GM18519 (cell line): ENCODE results near the gene ZNF438.
"Not testable (repeated sequence)": the region's sequence is repeated elsewhere in the genome, so short reads cannot be mapped to it uniquely, and the experiment has no call there.

Experiments
- ATAC-seq: cut with Tn5 transposase; IDR thresholded peaks from one replicate; pipeline ENCODE4 v1.9.1; 2021; ENCODE audit warnings: mild to moderate bottlenecking, moderate library complexity; ENCODE audit not compliant: unreplicated experiment, low FRiP score

ZNF438 gene

GRCh38 chr10:30901487-30901886, 130.2 kb downstream of the ZNF438 start:
- ATAC-seq = not testable (repeated sequence)

DNA sequence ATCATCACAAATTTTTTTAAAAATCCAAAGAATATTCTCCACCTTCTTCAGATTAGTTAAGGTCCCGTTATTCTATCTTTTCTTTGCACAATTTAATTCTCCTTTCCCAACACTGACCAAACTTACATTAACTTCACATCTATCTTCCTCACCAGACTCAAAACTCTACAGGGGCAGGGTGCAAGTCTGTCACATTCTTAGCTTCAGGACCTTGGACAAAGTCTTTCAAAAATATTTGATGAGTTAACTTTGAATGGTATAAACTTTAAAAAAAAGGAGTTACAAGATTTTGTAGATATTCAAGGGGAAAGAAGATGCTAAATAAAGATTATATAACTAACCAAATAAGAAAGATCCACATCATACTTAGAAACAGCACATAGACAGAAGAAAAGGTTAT, 132.7 kb downstream of the ZNF438 start:
- no peak for ATAC-seq

DNA sequence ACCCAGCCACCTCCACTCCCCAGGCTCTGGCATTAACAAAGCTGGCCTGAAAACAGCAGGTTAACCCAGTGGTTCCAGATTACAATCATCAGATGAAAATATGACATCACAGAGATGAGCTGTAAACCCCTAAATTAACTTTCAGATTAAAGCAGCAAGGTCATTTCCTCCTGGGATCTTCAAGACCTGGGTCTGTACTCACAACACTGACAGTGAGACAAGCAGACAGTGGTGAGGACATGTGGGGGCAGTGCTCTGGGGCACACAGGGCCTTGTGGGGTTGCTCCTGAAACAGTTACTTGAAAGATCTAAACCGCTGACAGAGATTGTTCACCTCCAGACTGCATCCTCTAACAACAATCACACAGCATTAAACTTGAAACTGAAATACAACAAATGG, 134.1 kb downstream of the ZNF438 start:
- ATAC-seq = no peak

DNA sequence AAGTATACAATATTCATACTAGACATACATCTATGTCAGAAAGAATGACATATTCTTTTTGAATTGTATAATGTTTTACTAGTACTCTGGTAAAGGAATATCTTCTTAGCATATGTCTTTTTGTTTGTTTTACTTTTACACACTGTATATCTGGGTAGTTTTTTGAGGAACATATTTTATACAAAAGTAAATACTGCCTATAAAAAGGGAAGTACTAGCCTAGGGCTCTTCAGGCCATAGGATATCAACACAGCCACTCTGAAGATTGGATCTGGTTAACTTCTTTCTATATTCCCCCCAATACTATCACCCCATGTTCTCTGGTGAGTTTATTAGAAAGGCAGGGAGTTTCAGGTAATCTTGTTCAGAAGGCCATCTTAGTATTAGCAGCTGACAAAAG, 134.6 kb downstream of the ZNF438 start:
- ATAC-seq = no peak

- no peak for ATAC-seq
Measured at GRCh38 chr10:30894221-30894620, 137.4 kb downstream of the ZNF438 start.

DNA sequence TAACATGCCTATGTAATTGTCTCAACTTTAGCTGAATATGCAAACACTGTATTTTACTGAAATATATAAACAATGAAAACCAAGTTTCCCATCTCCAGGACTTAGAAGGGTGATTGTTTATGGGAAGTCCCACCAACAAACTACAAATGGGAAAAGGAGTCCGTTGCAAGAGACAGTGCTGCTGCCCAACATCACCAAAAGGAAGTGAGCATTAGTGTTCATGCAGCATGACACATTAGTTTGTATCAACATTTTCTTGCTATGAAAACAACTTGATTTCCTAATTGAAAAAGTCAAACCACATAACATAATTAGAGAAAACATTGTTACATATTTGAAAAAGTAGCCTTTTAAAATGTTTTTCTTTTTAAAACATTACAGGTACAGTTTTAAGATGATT, 138.5 kb downstream of the ZNF438 start:
- ATAC-seq = no peak

GRCh38 chr10:30887839-30888238, 143.8 kb downstream of the ZNF438 start:
- ATAC-seq = no peak

DNA sequence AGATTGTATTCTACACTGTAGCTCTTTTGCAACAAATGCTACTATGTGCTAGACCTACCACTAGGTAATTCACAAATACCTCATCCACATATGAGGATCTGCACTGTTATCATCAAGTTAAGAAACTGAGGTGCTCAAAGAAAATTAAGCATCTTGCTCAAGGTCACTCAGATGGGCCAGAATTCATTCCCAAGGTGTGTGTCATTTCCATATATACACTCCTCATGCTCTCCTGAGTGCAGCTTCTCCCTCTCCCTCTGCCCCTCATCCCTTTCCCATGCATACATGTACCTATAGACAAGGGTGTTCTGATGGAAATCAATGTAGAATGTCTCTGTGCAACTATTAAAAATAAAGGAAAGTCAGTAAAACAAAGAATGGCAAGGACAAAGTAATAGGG, 146.2 kb downstream of the ZNF438 start:
- no peak for ATAC-seq

GRCh38 chr10:30883751-30884150, 147.9 kb downstream of the ZNF438 start:
- ATAC-seq = no peak

DNA sequence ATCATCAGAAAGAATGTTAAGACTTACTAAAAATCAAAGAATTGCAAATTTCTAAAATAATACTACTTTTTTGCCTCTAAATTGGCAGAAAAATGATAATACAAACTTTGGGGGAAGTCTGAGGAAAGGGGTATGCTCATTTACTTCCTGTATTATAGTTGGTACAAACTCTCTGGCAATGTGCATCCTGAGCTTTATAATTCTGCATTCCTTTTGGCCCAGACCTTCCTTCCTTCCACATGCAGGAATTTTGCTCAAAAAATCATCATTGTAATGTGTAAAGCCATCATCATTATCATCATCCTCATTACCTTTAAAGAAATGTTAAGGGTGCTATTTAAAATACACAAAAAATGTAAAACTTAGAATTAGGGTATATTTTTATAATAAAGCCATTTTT, 148.5 kb downstream of the ZNF438 start:
- no peak for ATAC-seq

GRCh38 chr10:30882281-30882680, 149.4 kb downstream of the ZNF438 start:
- no peak for ATAC-seq

GRCh38 chr10:30878920-30879319, 152.7 kb downstream of the ZNF438 start:
- no peak for ATAC-seq

GRCh38 chr10:30877111-30877510, 154.6 kb downstream of the ZNF438 start:
- no peak for ATAC-seq

- ATAC-seq = no peak
Measured at GRCh38 chr10:30873411-30873810, 158.3 kb downstream of the ZNF438 start.

DNA sequence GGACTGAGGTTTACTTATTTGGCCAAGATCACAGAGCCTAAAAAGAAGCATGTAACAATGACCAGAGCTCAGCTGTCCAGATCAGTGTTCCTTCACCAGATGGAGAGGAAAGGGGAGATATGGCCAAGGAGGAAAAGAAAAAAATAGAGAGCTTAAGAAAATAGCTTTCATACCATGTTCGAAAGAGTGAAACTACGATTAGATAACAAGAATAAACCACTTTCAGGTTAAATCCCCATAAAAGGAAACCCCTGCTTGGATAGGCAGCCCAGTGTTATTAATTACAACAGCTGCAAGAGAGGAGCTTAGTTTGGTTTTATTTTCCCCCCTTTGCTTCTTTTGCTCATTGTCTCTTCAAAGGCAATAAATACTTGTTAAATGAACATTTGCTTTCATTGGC, 160.8 kb downstream of the ZNF438 start:
- no peak for ATAC-seq

DNA sequence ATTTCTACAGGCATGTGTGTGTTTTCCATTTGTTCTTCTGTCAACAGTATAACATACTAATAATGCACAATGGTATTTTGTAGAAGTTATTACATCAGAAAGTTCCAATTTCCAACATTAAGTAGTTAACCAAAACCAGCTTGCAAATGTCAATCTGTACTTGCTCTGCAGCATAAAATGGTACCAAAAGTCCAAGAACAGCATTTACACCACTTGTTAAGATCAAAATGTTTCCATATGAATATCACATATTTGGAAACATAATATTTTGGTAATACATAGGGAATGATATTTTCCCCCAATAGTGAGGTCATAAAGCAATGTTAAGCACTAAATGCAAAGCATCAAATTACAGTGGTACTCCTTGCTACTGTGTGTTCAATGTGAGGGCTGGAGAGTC, 162.1 kb downstream of the ZNF438 start:
- ATAC-seq = no peak

- no peak for ATAC-seq
Measured at GRCh38 chr10:30868611-30869010, 163.1 kb downstream of the ZNF438 start.

- no peak for ATAC-seq
Measured at GRCh38 chr10:30866896-30867295, 164.8 kb downstream of the ZNF438 start.

DNA sequence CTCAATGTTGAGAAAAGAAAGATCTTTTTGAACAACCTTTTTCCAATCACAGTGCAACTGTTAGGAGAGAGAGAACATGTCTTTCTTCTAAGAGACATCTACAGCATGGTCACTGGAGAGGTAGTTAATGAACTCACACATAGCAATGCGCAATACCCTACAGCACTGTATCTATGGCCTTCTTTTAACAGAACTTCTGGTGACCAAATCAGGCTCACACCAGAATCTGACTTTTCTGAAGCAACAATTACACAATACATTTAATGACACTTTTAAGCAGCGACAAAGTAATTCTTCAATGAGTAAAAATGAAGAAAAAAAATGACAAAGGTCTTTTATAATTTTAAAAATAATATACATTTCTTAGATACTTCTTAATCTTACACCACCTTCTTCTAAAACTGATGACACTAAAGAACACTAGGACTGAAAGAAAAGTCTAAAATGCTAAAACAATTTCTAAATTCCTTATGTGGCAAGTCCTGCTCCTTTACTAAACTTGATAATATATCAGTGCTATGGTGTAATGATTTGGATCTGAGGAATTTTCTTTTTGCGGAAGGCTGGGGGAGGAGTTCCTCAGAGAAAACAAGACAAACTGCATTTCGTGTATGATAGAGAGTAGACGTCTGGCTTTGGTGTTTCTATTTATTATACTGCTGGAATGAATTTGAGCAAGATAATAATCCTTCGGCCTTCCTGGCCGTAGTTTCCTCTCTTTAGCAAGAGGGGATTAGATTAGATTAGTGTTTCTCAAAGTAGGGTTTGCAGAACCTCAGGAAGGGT, 166.3 kb downstream of the ZNF438 start:
- ATAC-seq = no peak

- no peak for ATAC-seq
Measured at GRCh38 chr10:30863516-30864210, 168.0 kb downstream of the ZNF438 start.

- no peak for ATAC-seq
Measured at GRCh38 chr10:30862486-30862885, 169.2 kb downstream of the ZNF438 start.

DNA sequence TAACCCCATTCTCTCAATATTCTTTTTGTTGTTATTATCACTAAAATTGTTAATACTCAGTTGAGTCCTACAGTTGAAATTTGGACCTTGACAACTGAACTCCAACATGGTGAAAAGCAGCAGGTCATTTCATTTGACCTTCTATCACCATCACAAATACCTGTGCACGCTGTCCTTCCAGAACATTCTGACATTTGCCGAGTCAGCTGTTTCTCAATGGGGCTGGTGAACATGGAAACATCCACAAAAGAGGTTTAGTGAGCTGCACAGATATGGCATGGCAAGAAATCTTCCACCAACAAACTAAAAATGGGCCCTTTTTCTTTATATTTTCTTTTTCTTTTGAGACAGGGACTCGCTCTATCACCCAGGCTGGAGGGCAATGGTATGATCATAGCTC, 169.7 kb downstream of the ZNF438 start:
- ATAC-seq = no peak
